AML-193 (cell line): ENCODE results near the gene MEF2B.

ENCODE experiments used
- DNase-seq, 2 experiments: peaks; one replicate each; lab custom pipeline; 2025; lab: John Stamatoyannopoulos, UW

The MEF2B gene

GRCh38 chr19:19098703-19099632 lies 71.1 kb downstream of the MEF2B start:
- no peak for DNase-seq

GRCh38 chr19:19098084-19098702 lies 71.9 kb downstream of the MEF2B start:
- no peak for DNase-seq

- DNase-seq = no peak
Measured at GRCh38 chr19:19096641-19097627, 73.1 kb downstream of the MEF2B start.

- DNase-seq = no peak
Measured at GRCh38 chr19:19095691-19096090, 74.4 kb downstream of the MEF2B start.
